K562 (cell line): ENCODE measurements around the gene CTTNBP2NL. TPM values are rescaled to one million over a fixed set of nuclear protein-coding genes. Genes with fewer than 3 reads are reported as not detected.
A peak's percentile ranks its signal among the peaks of the same experiment; 100 is the strongest.

ENCODE experiments used
- ATAC-seq: fragments of 200-7000 bp; cut with Tn5 transposase; 3 replicates; pipeline ENCODE4 v1.9.1; 2020; ENCODE audit warnings: moderate library complexity
- BruUV-seq: library from RNA; stranded (reverse); fragments of 400-500 nt; replicated peaks from 2 replicates; lab custom pipeline; 2021; lab: Mats Ljungman, UMichigan
- CTCF ChIA-PET: fragments of 300-600 bp; formaldehyde crosslinking; extraction: SDS; loops from one replicate; lab custom pipeline; 2021; ENCODE audit warnings: low intra/inter-chr PET ratio; lab: Yijun Ruan, JAX
- POLR2A ChIA-PET: fragments of 300-600, 350-650 bp; sonication (Branson Sonifier 250); formaldehyde crosslinking; extraction: SDS; loops from one replicate; lab custom pipeline; 2021; ENCODE audit warnings: antibody characterized with exemption, inconsistent platforms; lab: Yijun Ruan, JAX
- DNase-seq, 4 experiments: peaks; one replicate each; pipeline versions ENCODE4 v3.0.0 to v3.0.0-alpha.2; 2011 to 2018; ENCODE audit warnings: low spot score in 3 of 4, mixed read lengths in 3 of 4; ENCODE audit errors: extremely low read depth in 1 of 4
- FAIRE-seq: peaks from 2 replicates; lab custom pipeline; 2011; peaks lifted over from hg19 to GRCh38; lab: Jason Lieb, UNC
- H2AFZ ChIP-seq: 2 replicates; pipeline ENCODE4 v1.6.0; 2011; ENCODE audit warnings: low read depth, low read length, control low read depth, inconsistent platforms
- H3K27ac ChIP-seq: fragments of 200-600 bp; 3 replicates; pipeline ENCODE4 v1.8.0; 2011; ENCODE audit warnings: low read depth, mild to moderate bottlenecking, control low read depth, inconsistent platforms, low read length, moderate library complexity, mixed read lengths; ENCODE audit errors: extremely low read depth
- H3K27me3 ChIP-seq, 2 experiments: fragments of 300-600 bp in 1 of 2; 2 replicates in 1 of 2; 3 replicates in 1 of 2; pipeline versions ENCODE4 v1.6.0 to v1.8.0; 2011; ENCODE audit warnings: inconsistent platforms in 2 of 2, low read length in 2 of 2, mild to moderate bottlenecking in 1 of 2, mixed read lengths in 1 of 2, moderate library complexity in 1 of 2; ENCODE audit not compliant: control insufficient read depth in 2 of 2, insufficient read depth in 2 of 2
- H3K36me3 ChIP-seq: fragments of 300-600 bp; 3 replicates; pipeline ENCODE4 v1.8.0; 2011; ENCODE audit warnings: mild to moderate bottlenecking, low read length, inconsistent platforms; ENCODE audit not compliant: control insufficient read depth, insufficient read depth
- H3K4me1 ChIP-seq, 2 experiments: fragments of 200-600 bp in 1 of 2; replicated peaks in 1 of 2; 2 replicates in 1 of 2; 3 replicates in 1 of 2; pipeline versions ENCODE4 v1.5.1 to v1.8.0; 2011; ENCODE audit warnings: inconsistent platforms in 2 of 2, low read length in 2 of 2, mild to moderate bottlenecking in 1 of 2, mixed read lengths in 1 of 2, moderate library complexity in 1 of 2; ENCODE audit not compliant: control insufficient read depth in 2 of 2, insufficient read depth in 2 of 2
- H3K4me2 ChIP-seq: 2 replicates; pipeline ENCODE4 v1.6.1; 2011; ENCODE audit warnings: low read length, control low read depth, inconsistent platforms, mixed read lengths; ENCODE audit not compliant: insufficient read depth
- H3K4me3 ChIP-seq: fragments of 200-600 bp; sonication (generic), shearing (Covaris generic); 2 replicates; pipeline ENCODE4 v1.5.1; 2016; ENCODE audit warnings: control low read depth, inconsistent platforms
- H3K79me2 ChIP-seq: fragments of 200-600 bp; 3 replicates; pipeline ENCODE4 v1.8.0; 2011; ENCODE audit warnings: low read length, inconsistent platforms; ENCODE audit not compliant: control insufficient read depth, insufficient read depth
- H3K9ac ChIP-seq, 2 experiments: 2 replicates each; pipeline versions ENCODE4 v1.6.0 to v1.6.1; 2011; ENCODE audit warnings: low read depth in 2 of 2, low read length in 2 of 2, control low read depth in 1 of 2, inconsistent platforms in 1 of 2, mild to moderate bottlenecking in 1 of 2, mixed read lengths in 1 of 2; ENCODE audit not compliant: insufficient read depth in 1 of 2
- H3K9me1 ChIP-seq: one replicate; pipeline ENCODE4 v1.6.0; 2011; ENCODE audit warnings: inconsistent platforms, mild to moderate bottlenecking, low read length, moderate library complexity; ENCODE audit not compliant: control insufficient read depth, insufficient read depth
- H3K9me3 ChIP-seq: replicated peaks from 2 replicates; pipeline ENCODE4 v1.5.1; 2011; ENCODE audit warnings: low read depth, low read length, inconsistent platforms; ENCODE audit not compliant: control insufficient read depth, insufficient read depth
- H4K20me1 ChIP-seq: replicated peaks from 2 replicates; pipeline ENCODE4 v1.6.1; 2011; ENCODE audit warnings: low read length, inconsistent platforms, mixed read lengths; ENCODE audit not compliant: control insufficient read depth, insufficient read depth
- ATF2 ChIP-seq: sonication (generic); formaldehyde crosslinking; IDR thresholded peaks from 2 replicates; pipeline ENCODE4 v1.8.1; 2022; ENCODE audit warnings: missing genetic modification reagents
- CBFA2T2 ChIP-seq: fragments of 450-650 bp; conservative IDR thresholded peaks from 2 replicates; pipeline ENCODE4 v1.6.1; 2017; ENCODE audit warnings: mild to moderate bottlenecking
- ESRRB ChIP-seq: fragments of 250-450 bp; sonication (Bioruptor Pico); IDR thresholded peaks from 2 replicates; pipeline ENCODE4 v1.5.0; 2020; ENCODE audit warnings: mild to moderate bottlenecking, moderate library complexity, borderline replicate concordance
- MXD1 ChIP-seq: fragments of 250-450 bp; sonication (Bioruptor Pico); IDR thresholded peaks from 2 replicates; pipeline ENCODE4 v1.8.0; 2021; ENCODE audit warnings: borderline replicate concordance, mild to moderate bottlenecking, moderate library complexity; ENCODE audit not compliant: poor library complexity, severe bottlenecking
- PCBP2 ChIP-seq: fragments of 200-400 bp; formaldehyde crosslinking; IDR thresholded peaks from 2 replicates; pipeline ENCODE4 v1.6.1; 2018; ENCODE audit warnings: low read length, low read depth, mild to moderate bottlenecking, moderate library complexity; ENCODE audit not compliant: poor library complexity, severe bottlenecking
- ZBTB49 ChIP-seq: sonication (generic); formaldehyde crosslinking; IDR thresholded peaks from 2 replicates; pipeline ENCODE4 v1.8.0; 2022; ENCODE audit warnings: missing genetic modification reagents, mild to moderate bottlenecking, borderline replicate concordance
- ZNF76 ChIP-seq: fragments of 250-450 bp; sonication (Bioruptor Pico); IDR thresholded peaks from 2 replicates; pipeline ENCODE4 v1.4.0; 2020; ENCODE audit warnings: mild to moderate bottlenecking, moderate library complexity, borderline replicate concordance
- WGBS: fragments of 100-300 bp; shearing (Covaris generic); methylation state at CpG from one replicate; pipeline ENCODE4 v1.1.6; 2016; ENCODE audit warnings: low coverage, mixed read lengths; ENCODE audit not compliant: insufficient coverage; ENCODE audit errors: missing lambda C conversion rate; 5-methylcytosine and 5-hydroxymethylcytosine counted together
- in situ Hi-C: fragments of 300-500 bp; cut with MboI; formaldehyde crosslinking; loops from 4 replicates; pipeline ENCODE4 v1.15.0; 2018; ENCODE audit warnings: inconsistent platforms, mixed read lengths
- intact Hi-C: fragments of 100-400 bp; cut with micrococcal nuclease; formaldehyde crosslinking; loops from 2 replicates; pipeline ENCODE4 v1.14.2; 2022
- polyA plus RNA-seq, 8 experiments: library from polyadenylated mRNA; depleted of rRNA in 4 of 8; stranded (reverse) in 5 of 8; unstranded in 3 of 8; fragments of >200 nt; fragmentation: Nextera tagmentation in 2 of 8; fragmentation: Illumina TruSeq in 1 of 8; extraction: Ambion mirVana in 2 of 8; extraction: Trizol in 1 of 8; gene quantifications; 2 replicates each; pipeline versions ENCODE4 v1.2.1 to v1.2.3, GENCODE V29; 2011 to 2014; ENCODE audit warnings: inconsistent platforms in 1 of 8, missing spikeins in 1 of 8
- total RNA-seq, 7 experiments: library from RNA; depleted of rRNA in 6 of 7; stranded (reverse); fragments of >200 nt in 6 of 7; fragmentation: Illumina TruSeq in 2 of 7; extraction: Trizol in 2 of 7; gene quantifications; 2 replicates each; pipeline versions ENCODE4 v1.2.1 to v1.2.3, GENCODE V29; 2011 to 2021; ENCODE audit warnings: low replicate concordance in 1 of 7

Gene CTTNBP2NL
- total and polyA plus RNA-seq, 9 of the 15 experiments (the other 6 are each of a cell fraction or from before 2014, with no cell fraction given) = 0.27 to 1.4 (median 0.62) TPM

GRCh38 chr1:112462953-112463279 is 66.9 kb downstream of the CTTNBP2NL start (continued):
- no peak for TF ChIP-seq ZNF76
- peak; percentile 88 for TF ChIP-seq CBFA2T2
- TF ChIP-seq ESRRB (CRISPR knock-in tag) = no peak
- no peak for TF ChIP-seq ATF2
- no peak for TF ChIP-seq ZBTB49
- no peak for TF ChIP-seq MXD1
- TF ChIP-seq, all 486 proteins: peak for 49

- intact Hi-C loops (loop anchor here (5.0 to 10.0 kb wide), 2 partner anchors 153 to 240 kb away; partner anchors contain the start of genes CAPZA1, RHOC and ST7L), in situ Hi-C loops (loop anchor here (5.0 kb wide), 1 partner anchor 72 kb away; no protein-coding TSS in a partner anchor)
- H4K20me1 ChIP-seq = no peaks in the 10 kb centered on the region
- no peak overlapping the region for H3K4me3 ChIP-seq
- peaks cover 14 to 23% of the 10 kb centered on the region in 2 experiments for H3K4me1 ChIP-seq
- H3K4me2 ChIP-seq = no peak overlapping the region
- no peaks in the 10 kb centered on the region for H3K9me1 ChIP-seq
- DNase-seq (no peak), FAIRE-seq (no peak), ATAC-seq (no peak)
- WGBS = 44% methylated on average over 4 of the region's 4 CpGs
- ChIA-PET CTCF (interaction anchor here (3.4 kb wide), 1 partner anchor 73 kb away, joined by 25 read pairs; no protein-coding TSS in a partner anchor), POLR2A (interaction anchor here (0.9 to 3.3 kb wide), 3 partner anchors 11 to 74 kb away, joined by 4 to 11 read pairs (median 4); no protein-coding TSS in a partner anchor)
- H3K27ac ChIP-seq = no peak overlapping the region
- no peak overlapping the region for H3K9ac ChIP-seq
- no TSS peak for BruUV-seq
- no peaks in the 10 kb centered on the region for H3K36me3 ChIP-seq
- no peaks in the 10 kb centered on the region for H3K79me2 ChIP-seq
- H3K27me3 ChIP-seq = peaks cover 0 to 3% of the 10 kb centered on the region in 2 experiments; a peak in 1 of 5 replicates
- H3K9me3 ChIP-seq = no peaks in the 10 kb centered on the region
- H2AFZ ChIP-seq = no peak overlapping the region
- TF ChIP-seq PCBP2 = no peak
These were observed 68.5 kb downstream of the CTTNBP2NL start for GRCh38 chr1:112464501-112464900.
